H9 (cell line): ENCODE results near the gene FBXL16. TPM values are rescaled to one million over a fixed set of nuclear protein-coding genes. Genes with fewer than 3 reads are reported as not detected.
A peak's percentile ranks its signal among the peaks of the same experiment; 100 is the strongest.

Experiments used
- DNase-seq: peaks from one replicate; pipeline ENCODE4 v3.0.0-alpha.2; 2017
- H2AFZ ChIP-seq: one replicate; pipeline ENCODE4 v1.6.1; 2013; ENCODE audit warnings: mild to moderate bottlenecking, low read length, control low read depth, moderate library complexity
- H2AK5ac ChIP-seq: 2 replicates; pipeline ENCODE4 v1.6.1; 2013; ENCODE audit warnings: low read length, control low read depth, mixed read lengths; ENCODE audit not compliant: insufficient read length
- H2BK120ac ChIP-seq: one replicate; pipeline ENCODE4 v1.6.1; 2013; ENCODE audit warnings: low read depth, mild to moderate bottlenecking, low read length, control low read depth, inconsistent platforms; ENCODE audit not compliant: poor library complexity, severe bottlenecking
- H2BK12ac ChIP-seq: 2 replicates; pipeline ENCODE4 v1.6.1; 2013; ENCODE audit warnings: low read length, control low read depth, mixed read lengths, low read depth; ENCODE audit not compliant: insufficient read length
- H2BK15ac ChIP-seq: 2 replicates; pipeline ENCODE4 v1.6.1; 2013; ENCODE audit warnings: low read depth, low read length, control low read depth
- H2BK20ac ChIP-seq: one replicate; pipeline ENCODE4 v1.6.1; 2013; ENCODE audit warnings: low read depth, mild to moderate bottlenecking, low read length, control low read depth, inconsistent platforms; ENCODE audit not compliant: poor library complexity, severe bottlenecking
- H2BK5ac ChIP-seq: 2 replicates; pipeline ENCODE4 v1.6.1; 2013; ENCODE audit warnings: low read length, control low read depth, mixed read lengths; ENCODE audit not compliant: insufficient read length
- H3K14ac ChIP-seq: 2 replicates; pipeline ENCODE4 v1.6.1; 2013; ENCODE audit warnings: low read length, control low read depth; ENCODE audit not compliant: insufficient read depth
- H3K18ac ChIP-seq: 2 replicates; pipeline ENCODE4 v1.6.1; 2013; ENCODE audit warnings: low read depth, mild to moderate bottlenecking, mixed read lengths, low read length, control low read depth; ENCODE audit not compliant: insufficient read length
- H3K23ac ChIP-seq: 2 replicates; pipeline ENCODE4 v1.6.1; 2013; ENCODE audit warnings: low read length, control low read depth, mixed read lengths, low read depth; ENCODE audit not compliant: insufficient read length
- H3K23me2 ChIP-seq: 2 replicates; pipeline ENCODE4 v1.6.1; 2013; ENCODE audit warnings: low read depth, mild to moderate bottlenecking, mixed read lengths, low read length, control low read depth; ENCODE audit not compliant: insufficient read length, poor library complexity, severe bottlenecking
- H3K27ac ChIP-seq: 2 replicates; pipeline ENCODE4 v1.5.1; 2013; ENCODE audit warnings: low read length, control low read depth, mixed read lengths, low read depth; ENCODE audit not compliant: insufficient read length
- H3K27me3 ChIP-seq: 2 replicates; pipeline ENCODE4 v1.6.1; 2013; ENCODE audit warnings: low read length, control low read depth, inconsistent platforms; ENCODE audit not compliant: insufficient read depth
- H3K4ac ChIP-seq: 2 replicates; pipeline ENCODE4 v1.6.1; 2013; ENCODE audit warnings: low read depth, mild to moderate bottlenecking, control low read depth, inconsistent platforms, low read length, moderate library complexity
- H3K4me1 ChIP-seq: 2 replicates; pipeline ENCODE4 v1.6.1; 2013; ENCODE audit warnings: low read length, control low read depth, inconsistent platforms; ENCODE audit not compliant: insufficient read depth
- H3K4me2 ChIP-seq: 2 replicates; pipeline ENCODE4 v1.6.1; 2013; ENCODE audit warnings: low read length, control low read depth, mixed read lengths; ENCODE audit not compliant: insufficient read length, insufficient read depth
- H3K56ac ChIP-seq: 2 replicates; pipeline ENCODE4 v1.6.1; 2013; ENCODE audit warnings: low read depth, mild to moderate bottlenecking, mixed read lengths, low read length, control low read depth; ENCODE audit not compliant: insufficient read length
- H3K79me1 ChIP-seq: 2 replicates; pipeline ENCODE4 v1.6.1; 2013; ENCODE audit warnings: low read depth, mild to moderate bottlenecking, moderate library complexity, low read length, control low read depth, inconsistent platforms; ENCODE audit not compliant: insufficient read depth, poor library complexity, severe bottlenecking
- H3K79me2 ChIP-seq: 2 replicates; pipeline ENCODE4 v1.6.1; 2013; ENCODE audit warnings: low read length, control low read depth, inconsistent platforms; ENCODE audit not compliant: insufficient read depth
- H3K9ac ChIP-seq: 2 replicates; pipeline ENCODE4 v1.6.1; 2013; ENCODE audit warnings: low read length, control low read depth, mixed read lengths; ENCODE audit not compliant: insufficient read length; ENCODE audit errors: extremely low read depth
- H3K9me3 ChIP-seq: one replicate; pipeline ENCODE4 v1.6.1; 2013; ENCODE audit warnings: low read depth, low read length, inconsistent platforms; ENCODE audit not compliant: control insufficient read depth
- H3T11ph ChIP-seq: one replicate; pipeline ENCODE4 v1.6.1; 2013; ENCODE audit warnings: mild to moderate bottlenecking, low read length, control low read depth, inconsistent platforms
- H4K20me1 ChIP-seq: one replicate; pipeline ENCODE4 v1.6.1; 2013; ENCODE audit not compliant: control insufficient read depth, insufficient read length, insufficient read depth
- H4K5ac ChIP-seq: 2 replicates; pipeline ENCODE4 v1.6.1; 2013; ENCODE audit warnings: low read depth, mild to moderate bottlenecking, mixed read lengths, low read length, control low read depth; ENCODE audit not compliant: insufficient read length
- H4K8ac ChIP-seq: replicated peaks from 2 replicates; pipeline ENCODE4 v1.6.1; 2013; ENCODE audit warnings: low read length, control low read depth, mixed read lengths, low read depth; ENCODE audit not compliant: insufficient read length
- H4K91ac ChIP-seq: 2 replicates; pipeline ENCODE4 v1.6.1; 2013; ENCODE audit warnings: low read depth, mild to moderate bottlenecking, moderate library complexity, mixed read lengths, low read length, control low read depth; ENCODE audit not compliant: insufficient read length
- H3K27ac Mint-ChIP-seq, 3 experiments: 2 replicates in 2 of 3; 3 replicates in 1 of 3; pipeline ENCODE4 v1.8.0; 2020 to 2021; ENCODE audit warnings: mixed read lengths in 3 of 3, mild to moderate bottlenecking in 1 of 3, moderate library complexity in 1 of 3
- H3K27me3 Mint-ChIP-seq: 2 replicates; pipeline ENCODE4 v1.8.0; 2021; ENCODE audit warnings: low read depth, mild to moderate bottlenecking, moderate library complexity, mixed read lengths
- H3K36me3 Mint-ChIP-seq, 3 experiments: 2 replicates in 2 of 3; 3 replicates in 1 of 3; pipeline ENCODE4 v1.8.0; 2020 to 2021; ENCODE audit warnings: low read depth in 3 of 3, mixed read lengths in 3 of 3; ENCODE audit not compliant: insufficient read depth in 1 of 3
- H3K4me1 Mint-ChIP-seq, 2 experiments: 2 replicates each; pipeline ENCODE4 v1.8.0; 2020; ENCODE audit warnings: mixed read lengths in 2 of 2
- H3K4me3 Mint-ChIP-seq, 2 experiments: 2 replicates in 1 of 2; 3 replicates in 1 of 2; pipeline ENCODE4 v1.8.0; 2020 to 2021; ENCODE audit warnings: mild to moderate bottlenecking in 2 of 2, mixed read lengths in 2 of 2, moderate library complexity in 1 of 2
- H3K9me3 Mint-ChIP-seq, 2 experiments: 2 replicates in 1 of 2; 3 replicates in 1 of 2; pipeline ENCODE4 v1.8.0; 2020; ENCODE audit warnings: mild to moderate bottlenecking in 2 of 2, mixed read lengths in 2 of 2, moderate library complexity in 1 of 2
- WGBS: extraction: QIAGEN DNeasy Blood & Tissue Kit; methylation state at CpG from one replicate; pipeline ENCODE4 v1.1.7; 2013; ENCODE audit warnings: missing lambda C conversion rate, low lambda C conversion rate, mixed read lengths; ENCODE audit not compliant: insufficient read length; ENCODE audit errors: extremely low coverage; 5-methylcytosine and 5-hydroxymethylcytosine counted together
- total RNA-seq: library from RNA; stranded (reverse); gene quantifications from 2 replicates; pipeline ENCODE4 v1.2.1, GENCODE V29; 2021
- TF ChIP-seq, protein P1 (sequence below): fragments of 200-600 bp; sonication (generic); conservative IDR thresholded peaks from 3 replicates; pipeline ENCODE4 v1.8.0; 2021; ENCODE audit warnings: antibody characterized with exemption, mild to moderate bottlenecking

Gene FBXL16
- total RNA-seq, 1 experiment from 2014 or later: 9.6 TPM

- Histone ChIP-seq H2AFZ (no peak overlapping the region), H3K14ac (no peak overlapping the region), H3K4ac (no peak overlapping the region), H2BK12ac (no peak overlapping the region), H3K4me2 (peak overlapping the region; percentile 56), H4K20me1 (no peaks in the 10 kb centered on the region), H3K23me2 (peaks cover 27% of the 10 kb centered on the region), H2AK5ac (no peak overlapping the region), H3K56ac (no peak overlapping the region), H3K9me3 (no peaks in the 10 kb centered on the region), H3K23ac (no peak overlapping the region), H3T11ph (no peak overlapping the region), H3K27me3 (peaks cover 11% of the 10 kb centered on the region; the same call in 1 of the 2 replicates), H4K8ac (no peak overlapping the region), H2BK5ac (no peak overlapping the region), H3K18ac (no peak overlapping the region), H2BK20ac (no peak overlapping the region), H2BK120ac (no peak overlapping the region), H3K4me1 (no peaks in the 10 kb centered on the region), H3K27ac (no peak overlapping the region), H4K5ac (no peak overlapping the region), H3K79me1 (no peaks in the 10 kb centered on the region), H4K91ac (no peak overlapping the region), H3K9ac (no peak overlapping the region), H3K79me2 (no peaks in the 10 kb centered on the region), H2BK15ac (no peak overlapping the region; the same call in 1 of the 2 replicates)
- no peaks in the 10 kb centered on the region for H3K36me3 Mint-ChIP-seq
- no CpG with 5 or more reads among the region's 37 CpGs for WGBS
- H3K4me1 Mint-ChIP-seq: peaks cover 0 to 16% of the 10 kb centered on the region in 2 experiments; a peak in 3 of 4 replicates
- H3K27ac Mint-ChIP-seq: no peak overlapping the region
- H3K27me3 Mint-ChIP-seq: peaks cover 76% of the 10 kb centered on the region
- TF ChIP-seq, protein P1, sequence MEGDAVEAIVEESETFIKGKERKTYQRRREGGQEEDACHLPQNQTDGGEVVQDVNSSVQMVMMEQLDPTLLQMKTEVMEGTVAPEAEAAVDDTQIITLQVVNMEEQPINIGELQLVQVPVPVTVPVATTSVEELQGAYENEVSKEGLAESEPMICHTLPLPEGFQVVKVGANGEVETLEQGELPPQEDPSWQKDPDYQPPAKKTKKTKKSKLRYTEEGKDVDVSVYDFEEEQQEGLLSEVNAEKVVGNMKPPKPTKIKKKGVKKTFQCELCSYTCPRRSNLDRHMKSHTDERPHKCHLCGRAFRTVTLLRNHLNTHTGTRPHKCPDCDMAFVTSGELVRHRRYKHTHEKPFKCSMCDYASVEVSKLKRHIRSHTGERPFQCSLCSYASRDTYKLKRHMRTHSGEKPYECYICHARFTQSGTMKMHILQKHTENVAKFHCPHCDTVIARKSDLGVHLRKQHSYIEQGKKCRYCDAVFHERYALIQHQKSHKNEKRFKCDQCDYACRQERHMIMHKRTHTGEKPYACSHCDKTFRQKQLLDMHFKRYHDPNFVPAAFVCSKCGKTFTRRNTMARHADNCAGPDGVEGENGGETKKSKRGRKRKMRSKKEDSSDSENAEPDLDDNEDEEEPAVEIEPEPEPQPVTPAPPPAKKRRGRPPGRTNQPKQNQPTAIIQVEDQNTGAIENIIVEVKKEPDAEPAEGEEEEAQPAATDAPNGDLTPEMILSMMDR: no peak
- no peaks in the 10 kb centered on the region; a peak in 1 of 5 replicates for H3K9me3 Mint-ChIP-seq
- H3K4me3 Mint-ChIP-seq: peak overlapping the region; percentile 24 to 72
- DNase-seq: no peak
Observed at GRCh38 chr16:693766-694165, 11.8 kb downstream of the FBXL16 start.
